Measurements from ENCODE around the gene EPM2AIP1.

DNA sequence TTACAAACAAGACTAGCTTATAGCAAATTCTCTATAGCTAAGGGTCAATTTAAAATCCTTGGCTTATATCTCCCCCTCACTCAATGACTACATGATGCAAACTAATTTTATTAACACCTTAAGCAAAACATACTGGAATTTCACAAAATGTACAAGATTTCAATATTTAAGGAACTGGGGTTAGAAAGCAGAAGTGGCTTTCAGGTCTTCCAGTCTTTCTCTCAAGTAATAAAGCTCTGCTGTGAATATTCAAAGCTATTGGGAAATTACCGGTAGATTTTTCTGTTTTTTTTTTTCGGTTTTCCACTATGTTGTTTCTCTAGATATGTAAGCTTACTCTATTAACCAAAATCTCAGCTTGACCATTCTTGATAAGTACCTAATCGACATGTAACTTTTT is 3.9 kb downstream of the EPM2AIP1 start:
- TF ChIP-seq TAF1 (IDR thresholded peaks at IDR 0.05; ENCODE audit: low read depth), result no peak
- TF ChIP-seq EP300 (IDR thresholded peaks at IDR 0.05; ENCODE audit: borderline replicate concordance), result no peak
- TF ChIP-seq, protein P1, sequence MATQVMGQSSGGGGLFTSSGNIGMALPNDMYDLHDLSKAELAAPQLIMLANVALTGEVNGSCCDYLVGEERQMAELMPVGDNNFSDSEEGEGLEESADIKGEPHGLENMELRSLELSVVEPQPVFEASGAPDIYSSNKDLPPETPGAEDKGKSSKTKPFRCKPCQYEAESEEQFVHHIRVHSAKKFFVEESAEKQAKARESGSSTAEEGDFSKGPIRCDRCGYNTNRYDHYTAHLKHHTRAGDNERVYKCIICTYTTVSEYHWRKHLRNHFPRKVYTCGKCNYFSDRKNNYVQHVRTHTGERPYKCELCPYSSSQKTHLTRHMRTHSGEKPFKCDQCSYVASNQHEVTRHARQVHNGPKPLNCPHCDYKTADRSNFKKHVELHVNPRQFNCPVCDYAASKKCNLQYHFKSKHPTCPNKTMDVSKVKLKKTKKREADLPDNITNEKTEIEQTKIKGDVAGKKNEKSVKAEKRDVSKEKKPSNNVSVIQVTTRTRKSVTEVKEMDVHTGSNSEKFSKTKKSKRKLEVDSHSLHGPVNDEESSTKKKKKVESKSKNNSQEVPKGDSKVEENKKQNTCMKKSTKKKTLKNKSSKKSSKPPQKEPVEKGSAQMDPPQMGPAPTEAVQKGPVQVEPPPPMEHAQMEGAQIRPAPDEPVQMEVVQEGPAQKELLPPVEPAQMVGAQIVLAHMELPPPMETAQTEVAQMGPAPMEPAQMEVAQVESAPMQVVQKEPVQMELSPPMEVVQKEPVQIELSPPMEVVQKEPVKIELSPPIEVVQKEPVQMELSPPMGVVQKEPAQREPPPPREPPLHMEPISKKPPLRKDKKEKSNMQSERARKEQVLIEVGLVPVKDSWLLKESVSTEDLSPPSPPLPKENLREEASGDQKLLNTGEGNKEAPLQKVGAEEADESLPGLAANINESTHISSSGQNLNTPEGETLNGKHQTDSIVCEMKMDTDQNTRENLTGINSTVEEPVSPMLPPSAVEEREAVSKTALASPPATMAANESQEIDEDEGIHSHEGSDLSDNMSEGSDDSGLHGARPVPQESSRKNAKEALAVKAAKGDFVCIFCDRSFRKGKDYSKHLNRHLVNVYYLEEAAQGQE (IDR thresholded peaks at IDR 0.05; ENCODE audit: low read depth), result no peak
- TF ChIP-seq RAD21 (IDR thresholded peaks at IDR 0.05; ENCODE audit: low read depth), result no peak
- TF ChIP-seq, protein P2, sequence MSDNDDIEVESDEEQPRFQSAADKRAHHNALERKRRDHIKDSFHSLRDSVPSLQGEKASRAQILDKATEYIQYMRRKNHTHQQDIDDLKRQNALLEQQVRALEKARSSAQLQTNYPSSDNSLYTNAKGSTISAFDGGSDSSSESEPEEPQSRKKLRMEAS (IDR thresholded peaks at IDR 0.05), result no peak
